Small intestine (tissue), 7 donors: Measurements from ENCODE around the gene ITLN1. TPM values are rescaled to one million over a fixed set of nuclear protein-coding genes. Genes with fewer than 3 reads are reported as not detected.
A peak's percentile ranks its signal among the peaks of the same experiment; 100 is the strongest.

Source experiments
- DNase-seq, 2 donors: peaks; one replicate each; pipeline versions ENCODE4 v3.0.0 to v3.0.0-alpha.2; 2013
- FAIRE-seq: peaks from 2 replicates; lab custom pipeline; 2012; peaks lifted over from hg19 to GRCh38; lab: Jason Lieb, UNC
- H3K27ac ChIP-seq, 3 donors: one replicate each; pipeline ENCODE4 v1.5.1; 2013; ENCODE audit warnings: low read length in 2 of 3, mild to moderate bottlenecking in 2 of 3, control low read depth in 1 of 3, inconsistent platforms in 1 of 3, low read depth in 1 of 3, moderate library complexity in 1 of 3
- H3K27me3 ChIP-seq, 3 donors: one replicate each; pipeline ENCODE4 v1.6.1; 2013; ENCODE audit warnings: low read length in 3 of 3, inconsistent platforms in 1 of 3; ENCODE audit not compliant: control insufficient read depth in 3 of 3, insufficient read depth in 3 of 3
- H3K36me3 ChIP-seq, 3 donors: one replicate each; pipeline ENCODE4 v1.6.1; 2013; ENCODE audit warnings: low read length in 3 of 3, inconsistent platforms in 1 of 3, low read depth in 1 of 3, mild to moderate bottlenecking in 1 of 3, moderate library complexity in 1 of 3; ENCODE audit not compliant: control insufficient read depth in 3 of 3, insufficient read depth in 2 of 3
- H3K4me1 ChIP-seq, 3 donors: one replicate each; pipeline ENCODE4 v1.6.1; 2013; ENCODE audit warnings: low read length in 2 of 3, inconsistent platforms in 1 of 3, low read depth in 1 of 3, mild to moderate bottlenecking in 1 of 3, moderate library complexity in 1 of 3; ENCODE audit not compliant: control insufficient read depth in 3 of 3, insufficient read depth in 2 of 3
- H3K4me3 ChIP-seq, 3 donors: one replicate each; pipeline ENCODE4 v1.5.1; 2013; ENCODE audit warnings: low read length in 3 of 3, control low read depth in 1 of 3, inconsistent platforms in 1 of 3, low read depth in 1 of 3, mild to moderate bottlenecking in 1 of 3, moderate library complexity in 1 of 3
- H3K9me3 ChIP-seq, 2 donors: one replicate each; pipeline ENCODE4 v1.6.1; 2013; ENCODE audit warnings: low read depth in 1 of 2, low read length in 1 of 2; ENCODE audit not compliant: control insufficient read depth in 2 of 2, insufficient read depth in 1 of 2
- WGBS, 3 donors: extraction: QIAGEN DNeasy Blood & Tissue Kit; methylation state at CpG; one replicate each; pipeline ENCODE4 v1.1.7; 2013; 5-methylcytosine and 5-hydroxymethylcytosine counted together
- polyA plus RNA-seq, 4 donors: library from polyadenylated mRNA; stranded (reverse) in 3 of 4; unstranded in 1 of 4; fragments of 200-250 nt in 3 of 4; fragments of 120-200 nt in 1 of 4; gene quantifications; one replicate each; pipeline versions ENCODE4 v1.2.1 to v1.2.3, GENCODE V29; 2013
- donor health status: healthy with polysubstance abuse.
- donor health status: control.
- donor health status: control.
- donor health status: Bipolar disorder and iron deficiency.
- donor health status: healthy.

ITLN1 gene
- polyA plus RNA-seq, 4 donors, result 21.6 to 230 (median 95.8) TPM

DNA sequence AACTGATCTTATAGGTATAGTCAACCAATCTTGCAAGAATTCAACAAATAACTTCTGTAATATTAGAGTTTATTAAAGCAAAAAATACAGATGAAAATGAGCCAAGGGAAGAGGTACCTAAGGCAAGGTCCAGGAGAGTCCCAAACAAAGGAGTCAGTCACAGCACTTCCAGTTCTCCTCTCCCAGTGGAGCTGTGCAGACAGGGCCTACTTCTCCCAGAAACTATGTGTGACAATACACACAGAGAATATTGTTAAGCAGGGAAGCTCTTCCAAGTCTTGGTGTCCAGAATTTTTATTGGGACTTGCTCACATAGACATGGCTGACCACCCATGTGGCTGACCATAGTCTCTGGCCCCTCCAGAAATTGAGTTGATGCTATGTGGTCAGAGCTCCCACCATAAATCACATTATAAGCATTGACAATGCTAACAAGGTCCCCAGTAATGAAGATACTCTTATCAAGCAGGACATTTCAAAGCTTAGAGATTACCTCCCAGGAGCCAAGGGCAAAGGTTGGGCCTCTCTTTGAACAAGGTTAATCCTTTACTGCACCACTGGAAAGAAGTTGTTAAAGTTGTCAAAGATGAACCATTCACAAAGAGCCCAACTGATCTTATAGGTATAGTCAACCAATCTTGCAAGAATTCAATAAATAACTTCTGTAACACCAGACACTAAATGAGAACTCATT lies 18.8 kb downstream of the ITLN1 start:
- H3K9me3 ChIP-seq, result no peaks in the 10 kb centered on the region
- peaks cover 4 to 22% (median 4%) of the 10 kb centered on the region in 3 donors for H3K4me1 ChIP-seq
- H3K36me3 ChIP-seq, result no peaks in the 10 kb centered on the region
- FAIRE-seq (no peak), DNase-seq (peak; percentile 71 to 76)
- H3K27me3 ChIP-seq, result no peaks in the 10 kb centered on the region
- peak overlapping the region in 1 of 3 donors; percentile 52 for H3K27ac ChIP-seq
- H3K4me3 ChIP-seq, result no peak overlapping the region

GRCh38 chr1:160865337-160865736 lies 19.6 kb downstream of the ITLN1 start:
- peak; percentile 46 to 73 for DNase-seq
- Histone ChIP-seq H3K27me3 (no peaks in the 10 kb centered on the region), H3K27ac (peak overlapping the region in 1 of 3 donors; percentile 52), H3K4me1 (peaks cover 4 to 22% (median 4%) of the 10 kb centered on the region in 3 donors), H3K9me3 (no peaks in the 10 kb centered on the region), H3K4me3 (no peak overlapping the region), H3K36me3 (no peaks in the 10 kb centered on the region)
- WGBS, 3 donors, result 53 to 75% (median 62%) methylated on average over 5 of the region's 5 CpGs
- no peak for FAIRE-seq

GRCh38 chr1:160864173-160864572 lies 20.8 kb downstream of the ITLN1 start:
- no peaks in the 10 kb centered on the region for H3K36me3 ChIP-seq
- no peak overlapping the region for H3K27ac ChIP-seq
- H3K9me3 ChIP-seq, result no peaks in the 10 kb centered on the region
- whole genome bisulfite sequencing, 3 donors, result 61 to 88% (median 78%) methylated on average over 2 of the region's 2 CpGs
- H3K27me3 ChIP-seq, result no peaks in the 10 kb centered on the region
- H3K4me3 ChIP-seq, result no peak overlapping the region
- H3K4me1 ChIP-seq, result peaks cover 4 to 22% (median 5%) of the 10 kb centered on the region in 3 donors
- no peak for DNase-seq
- FAIRE-seq, result no peak

DNA sequence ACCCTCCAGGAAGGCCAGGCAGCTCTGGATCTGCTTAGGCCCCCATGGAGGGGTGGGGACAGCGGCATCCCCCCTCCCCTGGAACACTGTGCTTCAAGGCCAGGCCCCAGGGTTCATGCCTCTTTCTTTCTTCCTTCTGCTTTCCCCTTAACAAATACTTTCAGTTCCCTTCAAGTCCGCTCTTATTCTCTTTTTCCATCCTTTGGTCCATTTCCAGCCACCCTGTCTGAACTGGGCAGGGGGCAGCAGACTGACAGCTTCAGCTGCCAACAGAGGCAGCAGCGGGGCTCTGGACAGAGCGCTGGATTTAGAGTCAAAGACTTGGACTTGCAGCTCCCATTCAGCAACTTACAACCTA lies 21.2 kb downstream of the ITLN1 start:
- DNase-seq (no peak), FAIRE-seq (no peak)
- Histone ChIP-seq H3K4me1 (peaks cover 4 to 22% (median 9%) of the 10 kb centered on the region in 3 donors), H3K36me3 (no peaks in the 10 kb centered on the region), H3K27me3 (no peaks in the 10 kb centered on the region), H3K27ac (no peak overlapping the region), H3K4me3 (no peak overlapping the region), H3K9me3 (peaks cover 0 to under 1% of the 10 kb centered on the region in 2 donors)
- 86 to 96% (median 87%) methylated on average over 4 of the region's 4 CpGs for WGBS, 3 donors

DNA sequence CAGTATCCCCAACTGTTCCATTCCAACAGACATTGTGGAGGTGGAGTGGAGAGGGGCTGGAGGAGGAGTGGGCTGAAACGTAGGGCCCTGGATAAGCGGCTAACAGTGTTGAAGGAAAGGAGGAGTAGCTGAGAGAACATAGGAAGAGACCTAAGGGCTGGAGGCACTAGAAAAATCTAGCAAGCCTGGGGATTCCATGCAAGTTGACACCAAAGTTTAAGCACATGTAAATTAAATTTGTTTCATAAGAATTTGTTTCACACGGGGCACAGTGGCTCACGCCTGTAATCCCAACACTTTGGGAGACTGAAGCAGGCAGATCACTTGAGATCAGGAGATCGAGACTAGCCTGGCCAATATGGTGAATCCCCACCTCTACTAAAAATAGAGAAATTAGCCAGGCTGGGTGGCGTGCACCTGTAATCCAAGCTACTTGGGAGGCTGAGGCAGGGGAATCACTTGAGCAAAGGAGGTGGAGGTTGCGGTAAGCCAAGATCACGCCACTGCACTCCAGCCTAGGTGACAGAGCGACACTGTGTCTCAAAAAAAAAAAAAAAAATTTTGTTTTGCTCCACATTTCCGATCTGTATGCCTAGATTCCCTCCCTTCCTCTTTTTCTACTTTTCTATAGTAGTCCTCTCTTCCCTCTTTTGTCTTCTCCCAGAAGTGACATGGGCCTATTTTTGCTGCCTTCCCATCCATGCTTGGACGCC lies 21.8 kb downstream of the ITLN1 start:
- no peaks in the 10 kb centered on the region for H3K36me3 ChIP-seq
- WGBS, 3 donors, result 86 to 94% (median 86%) methylated on average over 11 of the region's 11 CpGs
- H3K27me3 ChIP-seq, result no peaks in the 10 kb centered on the region
- FAIRE-seq (no peak), DNase-seq (no peak)
- no peak overlapping the region for H3K4me3 ChIP-seq
- H3K27ac ChIP-seq, result peak overlapping the region in 1 of 3 donors; percentile 32
- peaks cover 0 to 6% of the 10 kb centered on the region in 2 donors for H3K9me3 ChIP-seq
- peaks cover 4 to 24% (median 12%) of the 10 kb centered on the region in 3 donors for H3K4me1 ChIP-seq

- FAIRE-seq (no peak), DNase-seq (peak in 1 of 2 donors; percentile 57)
- WGBS, 3 donors, result 46 to 71% (median 56%) methylated on average over 12 of the region's 12 CpGs
- H3K27me3 ChIP-seq, result no peaks in the 10 kb centered on the region
- H3K27ac ChIP-seq, result peak within 1 kb of the TSS in 2 of 3 donors; percentile 26 to 41
- peaks cover 4 to 25% (median 12%) of the 10 kb centered on the region in 3 donors for H3K4me1 ChIP-seq
- peak within 1 kb of the TSS in 1 of 3 donors; percentile 38 for H3K4me3 ChIP-seq
- no peaks in the 10 kb centered on the region for H3K36me3 ChIP-seq
- peaks cover 0 to 7% of the 10 kb centered on the region in 2 donors for H3K9me3 ChIP-seq
Measured at GRCh38 chr1:160862203-160863060, 22.5 kb downstream of the ITLN1 start, which contains the start of gene CD244. Gene CD244 (minus strand): TSS chr1:160862887. CDS start chr1:160862677, 210 bp downstream.

DNA sequence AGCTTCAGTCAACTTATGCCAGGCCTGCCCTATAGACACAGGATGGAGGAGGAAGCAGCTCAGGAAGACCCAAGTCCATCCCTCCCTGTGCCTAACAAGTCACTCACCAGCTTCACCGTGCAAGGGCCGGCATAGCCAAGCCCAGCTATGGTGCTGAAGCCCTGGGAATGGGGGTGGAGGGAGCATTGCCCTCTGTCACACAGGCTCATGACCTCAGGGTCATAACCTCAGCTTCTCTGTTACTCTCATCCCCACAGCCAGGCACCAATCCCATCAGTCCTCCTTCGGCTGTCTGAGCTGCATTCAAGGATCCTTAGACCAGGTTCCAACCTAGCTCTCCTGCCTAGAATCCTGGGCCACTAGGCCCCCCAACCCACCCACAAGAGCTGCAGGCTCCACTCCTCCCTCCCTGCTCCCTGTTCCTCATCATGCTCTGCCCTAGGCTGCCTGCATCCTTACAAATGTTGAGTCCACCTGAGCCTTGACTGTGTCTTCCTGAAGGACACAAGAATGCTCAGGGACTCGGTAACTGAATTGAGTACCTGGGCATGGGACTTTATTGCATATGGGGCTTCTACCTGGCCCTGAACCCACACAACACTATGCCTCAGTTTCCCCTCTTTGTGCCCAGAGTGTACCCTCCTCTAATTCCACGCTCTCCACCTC lies 24.0 kb downstream of the ITLN1 start:
- DNase-seq, result no peak
- Histone ChIP-seq H3K36me3 (no peaks in the 10 kb centered on the region), H3K27ac (no peak overlapping the region), H3K4me3 (peak overlapping the region in 1 of 3 donors; percentile 39), H3K4me1 (peaks cover 0 to 21% (median 10%) of the 10 kb centered on the region in 3 donors), H3K9me3 (peaks cover 0 to 7% of the 10 kb centered on the region in 2 donors), H3K27me3 (no peaks in the 10 kb centered on the region)
- FAIRE-seq, result no peak
- 66 to 83% (median 69%) methylated on average over 5 of the region's 5 CpGs for WGBS, 3 donors
